ENCODE measurements around the gene RIOK1.

The RIOK1 gene

DNA sequence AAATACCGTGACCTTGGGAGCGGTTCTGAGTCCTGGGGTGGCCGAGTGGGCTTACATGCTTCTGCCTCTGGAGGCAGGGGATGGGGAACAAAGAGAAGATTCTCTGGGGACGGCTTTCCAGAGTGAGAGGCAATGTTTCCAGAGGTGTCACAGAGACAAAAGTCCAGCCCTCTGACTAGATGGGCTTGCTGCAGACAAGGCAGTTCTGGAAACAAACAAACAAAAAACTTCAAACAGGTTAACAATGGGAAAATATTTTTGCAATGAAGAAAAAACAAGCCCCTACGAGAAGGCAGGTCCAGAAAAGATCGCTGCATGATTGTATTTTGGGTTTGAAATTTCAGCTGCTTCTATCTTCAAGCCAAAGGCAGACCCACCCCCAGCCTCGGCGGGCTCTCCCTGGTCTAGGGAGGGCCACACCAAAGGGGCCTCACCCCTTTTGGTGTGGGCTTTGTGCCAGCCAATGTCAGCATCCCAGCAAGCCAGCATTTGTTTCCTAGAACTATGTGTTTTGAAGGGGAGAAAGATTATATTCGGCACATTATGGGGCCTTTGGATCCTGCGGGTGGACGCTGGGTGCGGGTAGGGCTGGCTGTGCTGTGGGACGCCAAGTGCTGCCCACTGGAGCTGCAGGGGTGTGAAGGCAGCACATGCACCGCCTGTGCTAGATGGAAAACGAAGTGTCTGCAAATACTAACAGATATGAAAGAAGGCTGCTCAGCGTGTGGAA lies 42.9 kb downstream of the RIOK1 start:
- no peak for TF ChIP-seq EZH2phosphoT487 (IDR thresholded peaks at IDR 0.05; ENCODE audit: borderline replicate concordance)
- TF ChIP-seq, protein P1, sequence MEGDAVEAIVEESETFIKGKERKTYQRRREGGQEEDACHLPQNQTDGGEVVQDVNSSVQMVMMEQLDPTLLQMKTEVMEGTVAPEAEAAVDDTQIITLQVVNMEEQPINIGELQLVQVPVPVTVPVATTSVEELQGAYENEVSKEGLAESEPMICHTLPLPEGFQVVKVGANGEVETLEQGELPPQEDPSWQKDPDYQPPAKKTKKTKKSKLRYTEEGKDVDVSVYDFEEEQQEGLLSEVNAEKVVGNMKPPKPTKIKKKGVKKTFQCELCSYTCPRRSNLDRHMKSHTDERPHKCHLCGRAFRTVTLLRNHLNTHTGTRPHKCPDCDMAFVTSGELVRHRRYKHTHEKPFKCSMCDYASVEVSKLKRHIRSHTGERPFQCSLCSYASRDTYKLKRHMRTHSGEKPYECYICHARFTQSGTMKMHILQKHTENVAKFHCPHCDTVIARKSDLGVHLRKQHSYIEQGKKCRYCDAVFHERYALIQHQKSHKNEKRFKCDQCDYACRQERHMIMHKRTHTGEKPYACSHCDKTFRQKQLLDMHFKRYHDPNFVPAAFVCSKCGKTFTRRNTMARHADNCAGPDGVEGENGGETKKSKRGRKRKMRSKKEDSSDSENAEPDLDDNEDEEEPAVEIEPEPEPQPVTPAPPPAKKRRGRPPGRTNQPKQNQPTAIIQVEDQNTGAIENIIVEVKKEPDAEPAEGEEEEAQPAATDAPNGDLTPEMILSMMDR (conservative IDR thresholded peaks at IDR 0.05; ENCODE audit: low read length): no peak
- H3K9me2 ChIP-seq (replicated peaks; ENCODE audit: low read depth, low read length): no peaks in the 10 kb centered on the region
- H3K9me3 ChIP-seq (ENCODE audit: insufficient read depth, low read depth, low read length): no peaks in the 10 kb centered on the region
- no peaks in the 10 kb centered on the region for H3F3A ChIP-seq (ENCODE audit: low read depth)
- H3K9ac ChIP-seq (ENCODE audit: low read depth, low read length, poor library complexity, severe bottlenecking): no peak overlapping the region
- H3K27me3 ChIP-seq (ENCODE audit: insufficient read depth, low read length, poor library complexity, severe bottlenecking): no peaks in the 10 kb centered on the region
- no peak overlapping the region for H3K4me3 ChIP-seq (ENCODE audit: low read length, poor library complexity, severe bottlenecking)
- H2AFZ ChIP-seq (ENCODE audit: low read length): no peak overlapping the region
- no peaks in the 10 kb centered on the region for H3K4me1 ChIP-seq (ENCODE audit: insufficient read depth, low read length, poor library complexity, severe bottlenecking)
- H3K36me3 ChIP-seq (ENCODE audit: insufficient read depth, low read length): no peaks in the 10 kb centered on the region
- H4K20me1 ChIP-seq (ENCODE audit: insufficient read depth, low read length, poor library complexity, severe bottlenecking): no peaks in the 10 kb centered on the region
- H3K79me2 ChIP-seq (ENCODE audit: insufficient read depth, low read length): no peaks in the 10 kb centered on the region
- no peak overlapping the region for H3K4me2 ChIP-seq (ENCODE audit: low read depth, low read length, poor library complexity, severe bottlenecking)

DNA sequence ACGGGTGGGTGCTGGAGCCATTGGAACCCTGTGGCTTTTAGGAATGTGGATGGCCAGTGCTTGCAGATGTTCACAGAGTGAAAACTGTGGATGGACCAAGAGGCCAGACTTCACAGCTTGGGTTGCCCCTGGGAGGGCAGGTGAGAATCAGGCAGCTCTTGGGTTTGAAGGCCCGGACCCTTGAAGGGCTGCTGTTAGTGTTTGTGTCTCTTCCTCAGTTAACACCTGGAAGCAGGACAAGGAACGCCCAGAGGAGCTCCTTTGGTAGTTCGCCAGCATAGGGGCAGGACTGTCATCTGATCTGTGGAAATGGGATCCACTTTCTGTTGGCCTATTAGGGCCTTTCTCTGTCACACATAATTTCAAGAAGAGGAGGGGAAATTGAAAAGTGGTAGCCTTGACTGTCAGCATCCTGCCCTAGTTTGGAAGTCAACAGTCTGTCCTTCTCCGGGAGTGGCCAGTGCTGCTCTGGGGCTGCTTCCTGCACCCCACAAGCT lies 43.6 kb downstream of the RIOK1 start:
- Histone ChIP-seq H3K4me3 (ENCODE audit: low read length, poor library complexity, severe bottlenecking) (no peak overlapping the region), H3K4me2 (ENCODE audit: low read depth, low read length, poor library complexity, severe bottlenecking) (no peak overlapping the region), H3K9ac (ENCODE audit: low read depth, low read length, poor library complexity, severe bottlenecking) (no peak overlapping the region), H3K27me3 (ENCODE audit: insufficient read depth, low read length, poor library complexity, severe bottlenecking) (no peaks in the 10 kb centered on the region), H3K9me2 (replicated peaks; ENCODE audit: low read depth, low read length) (no peaks in the 10 kb centered on the region), H4K20me1 (ENCODE audit: insufficient read depth, low read length, poor library complexity, severe bottlenecking) (no peaks in the 10 kb centered on the region), H3F3A (ENCODE audit: low read depth) (no peaks in the 10 kb centered on the region), H2AFZ (ENCODE audit: low read length) (no peak overlapping the region), H3K9me3 (ENCODE audit: insufficient read depth, low read depth, low read length) (no peaks in the 10 kb centered on the region), H3K4me1 (ENCODE audit: insufficient read depth, low read length, poor library complexity, severe bottlenecking) (no peaks in the 10 kb centered on the region), H3K79me2 (ENCODE audit: insufficient read depth, low read length) (no peaks in the 10 kb centered on the region), H3K36me3 (ENCODE audit: insufficient read depth, low read length) (no peaks in the 10 kb centered on the region)
- TF ChIP-seq, protein P1 (conservative IDR thresholded peaks at IDR 0.05; ENCODE audit: low read length): no peak

DNA sequence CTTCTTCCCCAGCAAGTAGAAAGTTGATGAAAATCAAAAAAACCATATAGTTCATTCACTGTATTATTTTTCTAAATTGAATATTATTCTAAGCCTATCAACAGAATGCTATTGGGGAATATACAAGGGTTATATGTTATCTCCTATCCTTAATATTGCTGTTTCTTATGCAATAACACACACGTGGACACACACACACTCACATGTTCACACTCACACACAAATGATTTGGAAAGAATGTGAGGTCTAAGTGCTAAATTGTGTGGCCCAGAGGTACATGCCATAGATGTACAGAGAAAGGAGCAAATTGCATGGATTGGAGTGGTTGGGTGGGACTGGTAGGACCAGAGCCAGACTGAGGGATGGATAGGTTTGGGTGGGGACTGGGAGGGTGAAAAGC lies 45.1 kb downstream of the RIOK1 start:
- H3K9ac ChIP-seq (ENCODE audit: low read depth, low read length, poor library complexity, severe bottlenecking): no peak overlapping the region
- H3K4me1 ChIP-seq (ENCODE audit: insufficient read depth, low read length, poor library complexity, severe bottlenecking): peaks cover 11% of the 10 kb centered on the region
- no peak overlapping the region for H3K4me3 ChIP-seq (ENCODE audit: low read length, poor library complexity, severe bottlenecking)
- H4K20me1 ChIP-seq (ENCODE audit: insufficient read depth, low read length, poor library complexity, severe bottlenecking): no peaks in the 10 kb centered on the region
- no peaks in the 10 kb centered on the region for H3K9me3 ChIP-seq (ENCODE audit: insufficient read depth, low read depth, low read length)
- no peak for TF ChIP-seq EZH2phosphoT487 (IDR thresholded peaks at IDR 0.05; ENCODE audit: borderline replicate concordance)
- TF ChIP-seq, protein P1 (conservative IDR thresholded peaks at IDR 0.05; ENCODE audit: low read length): no peak
- H3K9me2 ChIP-seq (replicated peaks; ENCODE audit: low read depth, low read length): no peaks in the 10 kb centered on the region
- H3F3A ChIP-seq (ENCODE audit: low read depth): no peaks in the 10 kb centered on the region
- no peak overlapping the region for H3K4me2 ChIP-seq (ENCODE audit: low read depth, low read length, poor library complexity, severe bottlenecking)
- no peaks in the 10 kb centered on the region for H3K27me3 ChIP-seq (ENCODE audit: insufficient read depth, low read length, poor library complexity, severe bottlenecking)
- no peaks in the 10 kb centered on the region for H3K79me2 ChIP-seq (ENCODE audit: insufficient read depth, low read length)
- no peak overlapping the region for H2AFZ ChIP-seq (ENCODE audit: low read length)
- no peaks in the 10 kb centered on the region for H3K36me3 ChIP-seq (ENCODE audit: insufficient read depth, low read length)
